ENCODE measurements around the gene SMG6.
"Not testable (repeated sequence)": the region's sequence is repeated elsewhere in the genome, so short reads cannot be mapped to it uniquely, and the experiment has no call there.

SMG6 gene

DNA sequence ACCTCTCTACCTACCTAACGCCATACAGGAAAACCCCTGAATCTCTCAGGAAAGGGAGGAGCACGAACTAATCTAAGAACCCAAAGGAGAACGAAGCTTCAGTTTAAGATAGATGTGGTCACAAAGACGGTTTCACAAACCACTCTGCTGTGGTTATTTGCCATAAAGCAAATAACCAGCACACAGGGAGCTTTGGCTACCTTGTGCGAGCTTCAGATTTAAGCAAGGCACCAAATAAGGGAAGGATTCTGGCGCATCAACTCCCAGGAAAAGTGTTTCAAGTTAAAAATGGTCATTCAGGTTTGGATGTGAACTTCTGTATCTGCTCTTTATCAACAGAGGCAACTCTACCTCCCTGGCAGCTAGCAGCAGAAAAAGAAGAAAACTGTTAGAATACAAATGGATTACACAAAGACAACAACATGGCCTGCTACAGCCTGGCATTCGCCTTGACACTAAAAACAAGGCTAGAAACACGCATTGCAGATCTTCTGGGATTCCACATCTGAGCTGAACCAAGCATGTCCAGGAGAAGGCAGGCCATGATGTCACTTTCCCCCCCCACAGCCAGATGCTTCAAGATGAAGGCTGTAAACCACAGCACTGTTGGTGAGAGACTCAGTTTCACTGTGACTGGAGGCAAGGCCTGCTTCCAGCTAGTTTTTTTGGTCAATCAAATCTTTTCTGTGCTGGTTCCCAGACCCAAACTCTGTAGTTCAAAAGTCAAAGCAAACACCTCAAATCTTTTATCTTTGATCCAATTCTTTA is 43.6 kb downstream of the SMG6 start:
- no peak for DNase-seq

DNA sequence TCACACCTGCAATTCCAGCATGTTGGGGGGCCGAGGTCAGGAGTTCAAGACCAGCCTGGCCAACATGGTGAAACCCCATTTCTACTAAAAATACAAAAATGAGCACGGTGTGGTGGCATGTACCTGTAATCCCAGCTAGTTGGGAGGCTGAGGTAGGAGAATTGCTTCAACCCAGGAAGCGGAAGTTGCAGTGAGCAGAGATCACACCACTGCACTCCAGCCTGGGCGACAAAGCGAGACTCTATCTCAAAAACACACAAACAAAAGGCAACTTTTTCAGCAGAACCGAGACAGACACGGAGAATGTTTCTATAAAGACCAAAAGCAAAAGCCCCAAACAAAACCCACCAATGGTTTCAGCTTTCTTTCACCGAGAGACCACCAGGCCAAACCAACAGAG is 44.8 kb downstream of the SMG6 start:
- DNase-seq, result not testable (repeated sequence)

DNA sequence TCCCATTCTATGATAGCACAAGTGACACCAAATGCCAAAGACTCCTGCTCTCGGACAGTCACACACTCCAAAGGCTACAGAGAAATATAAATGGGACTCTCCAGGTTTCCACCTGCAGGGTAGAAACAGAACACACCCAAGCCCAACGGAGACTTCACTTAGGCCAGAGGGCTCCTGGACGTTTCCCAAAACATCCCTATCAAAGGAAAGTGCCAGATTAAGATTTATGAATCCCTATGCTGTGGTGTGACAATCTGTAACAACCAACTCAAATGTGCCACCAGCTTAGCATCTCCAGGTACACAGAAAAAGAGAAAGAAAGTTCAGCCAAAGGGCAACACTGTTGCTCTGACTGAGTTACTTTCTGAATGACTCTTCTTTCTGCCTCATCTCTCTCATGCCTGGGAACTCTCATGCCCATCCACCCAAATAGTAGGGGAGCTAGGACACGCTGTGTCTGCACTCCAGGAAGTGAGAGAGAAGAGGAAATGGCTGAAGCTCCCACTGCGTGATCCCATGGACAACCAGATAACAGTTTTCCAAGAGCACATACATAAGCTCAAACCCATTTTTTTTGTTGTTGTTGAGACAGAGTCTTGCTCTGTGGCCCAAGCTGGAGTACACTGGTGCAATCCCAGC is 49.7 kb downstream of the SMG6 start:
- DNase-seq, result no peak

DNA sequence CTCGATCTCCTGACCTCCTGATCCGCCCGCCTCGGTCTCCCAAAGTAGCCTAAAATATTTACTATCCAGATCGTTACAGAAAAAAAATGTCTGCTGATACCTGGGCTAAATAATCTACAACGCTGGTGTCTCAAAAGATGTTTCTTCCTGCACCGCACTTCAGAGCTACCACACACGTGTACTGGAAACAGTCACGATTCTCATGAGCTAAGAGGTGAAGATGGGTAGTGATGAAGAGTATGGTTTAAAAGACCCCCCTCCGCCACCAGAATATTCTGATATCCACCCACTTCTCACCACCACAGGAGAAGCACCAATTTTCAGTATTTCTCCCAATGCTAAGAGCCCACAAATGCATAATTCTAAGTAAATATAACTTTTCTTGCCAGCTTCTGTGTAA is 50.2 kb downstream of the SMG6 start:
- no peak for DNase-seq

DNA sequence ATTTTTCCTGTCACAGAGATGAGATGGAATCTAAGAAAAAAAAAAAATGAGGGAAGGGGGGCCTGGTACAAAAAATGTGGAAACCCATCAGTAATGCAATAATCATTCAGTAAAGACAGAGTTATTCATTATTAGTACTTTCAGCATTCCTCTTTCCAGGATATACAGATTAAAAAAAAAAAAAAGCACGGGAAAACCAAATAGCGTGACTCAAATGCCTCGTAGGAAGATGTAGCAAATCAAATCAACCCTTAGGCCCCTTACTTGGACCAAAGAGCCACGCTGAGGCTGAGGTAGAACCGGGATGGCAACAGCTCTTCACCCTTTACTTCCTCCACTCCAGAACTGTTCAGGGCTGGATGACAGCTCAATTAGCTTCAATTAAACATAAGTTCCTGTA is 52.5 kb downstream of the SMG6 start:
- no peak for DNase-seq

DNA sequence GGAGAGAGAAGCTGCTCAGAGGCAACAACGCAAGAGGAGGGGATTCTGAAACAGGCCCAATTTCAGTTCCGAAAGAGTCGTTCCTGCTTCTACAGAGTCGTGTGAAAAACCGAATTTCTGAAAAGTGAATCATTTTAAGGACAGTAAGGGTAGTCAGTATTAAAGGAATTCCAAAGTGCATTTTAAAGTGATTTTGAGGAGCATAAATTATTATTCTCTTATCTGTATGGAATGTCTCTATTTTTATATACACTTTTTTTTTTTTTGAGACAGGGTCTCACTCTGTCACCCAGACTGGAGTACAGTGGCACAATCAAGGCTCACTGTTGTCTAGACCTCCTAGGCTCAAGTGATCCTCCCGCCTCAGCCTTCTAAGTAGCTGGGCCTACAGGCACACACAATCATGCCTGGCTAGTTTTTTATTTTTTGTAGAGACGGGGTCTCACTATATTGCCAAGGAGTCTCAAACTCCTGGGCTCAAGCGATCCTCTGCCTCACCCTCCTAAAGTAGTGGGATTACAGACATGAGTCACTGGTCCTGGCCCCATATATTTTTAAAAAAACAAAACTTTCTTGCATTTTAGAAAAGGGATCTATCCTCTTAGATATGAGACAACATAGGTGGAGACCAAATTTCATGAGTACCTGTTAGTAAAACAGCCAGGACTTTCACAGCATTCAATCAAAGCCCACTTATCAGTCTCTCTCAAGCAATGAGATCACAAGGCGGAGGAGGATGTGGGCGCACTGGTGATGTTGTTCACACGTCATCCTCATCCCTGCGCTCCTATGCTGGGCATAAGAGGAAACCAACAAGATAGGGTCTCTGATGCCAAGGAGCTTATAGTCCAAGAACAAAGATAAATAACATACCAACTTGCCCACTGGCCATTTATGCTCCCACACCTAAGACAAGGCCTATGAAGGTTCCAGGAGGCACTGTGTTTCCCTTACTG is 53.2 kb downstream of the SMG6 start:
- DNase-seq, result no peak

DNA sequence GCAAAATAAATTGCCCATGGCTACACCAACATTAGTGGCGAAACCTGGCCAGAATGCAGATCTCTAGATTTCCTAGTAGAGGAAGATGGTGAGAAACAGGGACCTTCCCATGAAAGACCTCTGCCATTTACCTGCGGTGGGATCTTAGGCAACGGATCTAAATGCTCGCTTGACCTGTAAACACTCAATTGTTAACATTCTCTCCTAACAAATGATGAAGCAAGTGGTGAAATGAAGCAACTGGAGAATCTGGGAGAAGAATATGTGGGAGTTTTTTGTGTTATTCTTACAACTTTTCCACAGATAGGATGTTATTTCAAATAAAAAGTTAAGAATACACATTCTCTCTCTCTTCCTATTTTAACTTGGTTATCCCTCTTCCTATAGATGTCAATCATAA is 56.6 kb downstream of the SMG6 start:
- no peak for DNase-seq

DNA sequence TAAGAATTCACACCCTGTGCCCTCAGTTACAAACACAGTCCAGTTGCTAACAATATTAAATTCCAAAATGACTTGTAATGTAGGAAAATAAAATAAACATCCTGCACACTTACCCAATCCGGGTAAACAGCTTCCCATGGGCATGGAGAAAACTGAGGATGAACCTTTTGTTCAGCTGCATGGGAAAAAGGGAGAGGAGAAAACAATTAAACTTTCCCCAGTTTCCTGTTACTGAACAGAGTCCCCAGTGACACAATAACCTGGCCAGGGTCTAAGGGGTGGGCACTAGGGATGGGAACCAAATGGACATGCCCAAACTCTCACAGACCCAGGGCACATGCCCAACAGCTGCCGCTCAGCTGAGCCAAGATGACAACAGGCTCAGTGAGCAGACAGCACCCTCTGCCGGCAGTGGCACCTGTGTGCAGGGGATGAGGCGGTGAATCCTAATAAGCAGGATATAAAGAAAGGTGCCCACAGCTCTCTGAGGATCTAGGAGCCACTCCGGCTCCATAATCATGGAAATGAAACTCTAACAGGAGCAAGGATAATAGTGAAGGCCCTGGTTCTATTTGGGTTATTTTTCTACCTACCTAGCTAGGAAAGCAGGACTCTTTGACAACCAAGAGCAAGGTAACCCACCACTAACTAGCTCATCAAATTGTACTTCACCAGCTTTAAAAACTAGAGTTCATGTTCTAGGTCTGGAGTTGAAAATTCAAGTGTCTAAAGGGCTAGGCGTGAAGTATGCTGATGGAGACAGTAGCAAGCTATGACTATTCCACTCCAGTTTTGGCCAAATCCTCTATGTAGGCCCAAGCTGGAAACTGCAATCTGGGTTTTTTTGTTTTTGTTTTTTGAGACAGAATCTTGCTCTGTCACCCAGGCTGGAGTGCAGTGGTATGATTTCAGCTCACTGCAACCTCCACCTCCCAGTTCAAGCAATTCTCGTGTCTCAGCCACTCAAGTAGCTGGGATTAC is 58.8 kb downstream of the SMG6 start:
- DNase-seq, result peak; percentile 56

DNA sequence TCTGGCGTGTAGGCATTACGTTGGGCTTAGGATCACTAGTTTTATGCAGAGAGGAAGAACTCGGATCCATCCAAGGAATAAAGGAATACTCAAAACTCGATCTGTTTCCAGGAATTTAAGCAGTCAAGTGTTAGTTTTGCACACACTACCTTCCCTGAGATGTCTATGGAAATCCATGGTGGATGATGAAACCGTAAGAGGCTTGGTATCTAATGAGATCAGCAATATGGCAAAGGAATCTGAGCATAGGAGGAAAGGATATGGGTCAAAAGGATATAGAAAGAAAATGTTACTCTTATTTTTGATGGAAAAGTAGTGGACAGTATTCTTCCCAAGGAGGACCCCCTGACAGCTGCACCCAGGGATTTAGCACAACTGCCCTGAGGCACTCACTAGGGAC is 59.6 kb downstream of the SMG6 start:
- DNase-seq, result no peak

DNA sequence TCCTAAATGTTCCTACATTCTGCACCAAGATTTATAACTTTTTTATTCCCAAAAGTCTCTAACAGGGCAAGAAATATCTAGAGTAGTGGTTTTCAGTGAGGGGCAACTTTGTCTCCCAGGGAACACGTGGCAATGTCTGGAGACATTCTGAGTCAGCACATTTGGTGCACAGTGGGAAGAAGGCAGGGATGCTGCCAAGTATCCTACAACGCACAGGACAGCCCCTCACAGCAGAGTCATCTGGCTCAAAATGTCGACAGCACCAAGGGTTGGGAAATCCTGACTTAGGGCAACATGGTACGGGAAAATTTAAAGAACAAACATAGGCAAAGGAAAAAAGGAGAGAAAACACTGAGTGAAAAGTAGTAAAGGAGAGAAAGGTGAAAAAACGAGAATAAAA is 61.8 kb downstream of the SMG6 start:
- no peak for DNase-seq

DNA sequence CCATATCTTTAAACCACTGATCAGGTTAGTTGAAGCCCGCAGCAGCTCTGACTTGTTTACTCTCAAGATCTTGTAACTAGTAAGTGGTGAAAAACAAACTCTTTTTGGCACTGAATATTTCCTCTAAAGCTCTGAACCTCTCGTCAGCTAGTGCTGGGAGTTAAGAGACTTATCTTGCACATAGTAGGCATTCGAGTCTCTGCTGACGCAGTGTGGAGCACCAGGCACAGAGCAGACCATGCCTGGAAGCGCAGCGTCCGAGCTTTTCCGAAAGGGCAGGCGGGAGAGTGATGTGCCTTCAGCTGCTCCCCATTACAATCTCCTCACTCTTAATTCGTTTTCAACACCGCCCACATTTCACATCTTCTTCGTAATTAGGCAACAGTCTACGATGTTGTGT is 63.0 kb downstream of the SMG6 start:
- no peak for DNase-seq

DNA sequence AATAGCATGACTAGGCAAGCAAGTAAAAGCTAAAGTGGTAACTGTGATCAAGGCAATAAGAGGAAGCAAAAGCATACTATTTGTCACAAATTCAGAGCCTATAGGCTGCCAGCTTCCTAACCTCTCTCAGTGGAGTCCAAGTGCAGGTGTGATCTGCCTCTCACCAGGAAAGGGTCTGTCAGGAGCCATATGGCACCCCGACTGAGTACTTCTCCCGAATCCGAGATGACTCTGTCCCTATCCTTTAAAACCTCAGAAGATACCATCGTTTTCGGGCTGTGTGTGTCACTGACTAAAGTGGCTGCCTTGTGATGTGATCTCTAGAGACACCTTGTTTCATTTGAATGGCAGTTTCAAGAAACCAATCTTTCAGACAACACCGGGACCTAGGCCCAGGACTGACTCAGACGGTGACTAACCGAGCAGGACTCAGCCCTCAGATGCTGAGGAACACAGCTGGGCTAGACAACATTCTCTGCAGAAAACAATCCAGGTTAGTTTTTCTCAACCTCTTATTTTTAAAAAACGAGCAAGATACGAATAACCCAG is 63.6 kb downstream of the SMG6 start:
- DNase-seq, result peak; percentile 48

DNA sequence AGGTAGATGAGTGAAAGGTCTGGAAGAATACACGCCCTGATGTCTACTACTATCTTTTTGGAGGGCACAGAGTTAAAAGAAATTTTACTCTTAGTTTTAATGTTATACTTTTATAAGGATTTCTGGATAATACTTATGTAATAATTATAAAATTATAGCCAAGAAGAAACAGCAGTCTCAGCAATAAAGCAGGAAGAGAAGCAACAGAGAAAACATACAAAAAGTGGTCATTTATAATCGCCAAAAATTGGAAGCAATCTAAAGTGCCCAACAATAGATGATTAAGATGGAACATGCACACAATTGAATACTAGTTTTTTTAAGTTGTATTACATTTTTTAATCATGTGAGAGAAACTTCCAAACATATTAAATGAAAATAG is 64.4 kb downstream of the SMG6 start:
- no peak for DNase-seq

DNA sequence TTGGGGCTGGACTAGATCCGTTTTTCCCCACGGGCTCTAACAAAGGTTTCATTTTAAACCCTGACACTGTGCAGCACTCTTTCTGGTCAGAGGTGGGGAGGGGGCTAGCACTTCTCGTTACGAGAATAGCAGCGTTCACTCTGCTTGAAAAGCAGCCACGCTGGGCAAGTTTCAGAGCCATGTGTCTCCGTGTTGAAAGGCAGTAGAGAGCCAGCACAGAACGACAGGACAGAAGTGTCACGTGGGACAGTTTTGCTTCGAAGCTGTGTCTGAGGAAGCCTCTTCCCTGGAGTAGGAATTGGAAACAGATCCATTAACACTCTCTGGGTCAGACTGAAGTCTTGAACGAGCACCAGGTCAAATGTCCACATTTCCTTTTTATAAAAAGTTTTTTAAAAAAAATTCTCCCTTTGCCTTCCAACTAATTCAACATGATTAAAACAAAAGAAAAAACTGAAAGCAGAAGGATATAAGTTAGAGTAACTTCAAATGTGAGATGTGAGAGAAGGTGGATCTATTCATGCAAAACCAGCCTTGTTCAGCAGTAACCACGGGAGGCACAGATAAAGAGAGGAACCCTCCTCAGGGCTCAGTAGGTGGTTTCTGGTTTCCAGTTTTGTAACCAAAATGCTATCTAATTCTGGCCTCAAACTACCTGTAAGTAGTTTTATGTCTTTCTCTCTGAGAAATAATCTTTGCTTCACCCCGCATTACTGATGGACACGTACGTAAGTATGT is 65.0 kb downstream of the SMG6 start:
- DNase-seq, result no peak

DNA sequence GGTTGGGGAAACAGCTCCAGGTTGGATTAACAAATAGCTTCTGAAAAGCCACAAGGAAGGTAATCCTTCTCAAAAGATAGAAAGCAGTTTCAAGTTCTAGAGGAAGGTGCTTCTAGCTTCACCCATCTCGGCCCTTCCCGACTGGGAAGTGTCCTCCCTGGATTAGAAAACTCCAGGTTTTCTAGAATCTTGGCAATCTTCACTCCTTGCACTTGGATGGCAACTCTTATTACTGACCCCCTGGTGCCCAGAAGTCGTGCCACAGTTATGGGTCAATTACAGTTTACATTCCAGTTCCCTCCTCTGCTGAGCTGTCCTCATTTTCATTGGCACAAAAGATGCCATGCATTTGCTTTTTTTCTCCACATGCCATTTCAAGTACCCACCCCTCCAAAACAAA is 65.6 kb downstream of the SMG6 start:
- no peak for DNase-seq

DNA sequence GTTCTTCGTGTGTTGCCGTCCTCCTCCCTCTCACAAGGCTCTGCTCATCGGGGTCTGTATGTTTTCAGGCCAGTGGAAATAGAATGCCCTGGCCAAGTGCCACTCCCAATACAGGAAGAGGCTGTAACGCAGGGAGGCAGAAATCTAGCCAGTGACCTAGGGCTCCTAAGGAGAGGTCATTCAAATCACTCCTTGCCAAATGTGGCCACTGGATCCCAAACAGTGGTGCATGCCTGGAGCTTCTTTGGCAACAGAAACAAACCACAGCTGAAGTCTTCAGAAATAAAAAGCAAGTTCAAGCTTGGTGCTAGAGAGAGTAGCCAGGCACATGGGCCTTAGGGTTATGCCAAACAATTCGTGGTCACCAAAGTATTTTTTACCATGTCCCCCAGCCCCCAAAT is 66.1 kb downstream of the SMG6 start:
- no peak for DNase-seq

DNA sequence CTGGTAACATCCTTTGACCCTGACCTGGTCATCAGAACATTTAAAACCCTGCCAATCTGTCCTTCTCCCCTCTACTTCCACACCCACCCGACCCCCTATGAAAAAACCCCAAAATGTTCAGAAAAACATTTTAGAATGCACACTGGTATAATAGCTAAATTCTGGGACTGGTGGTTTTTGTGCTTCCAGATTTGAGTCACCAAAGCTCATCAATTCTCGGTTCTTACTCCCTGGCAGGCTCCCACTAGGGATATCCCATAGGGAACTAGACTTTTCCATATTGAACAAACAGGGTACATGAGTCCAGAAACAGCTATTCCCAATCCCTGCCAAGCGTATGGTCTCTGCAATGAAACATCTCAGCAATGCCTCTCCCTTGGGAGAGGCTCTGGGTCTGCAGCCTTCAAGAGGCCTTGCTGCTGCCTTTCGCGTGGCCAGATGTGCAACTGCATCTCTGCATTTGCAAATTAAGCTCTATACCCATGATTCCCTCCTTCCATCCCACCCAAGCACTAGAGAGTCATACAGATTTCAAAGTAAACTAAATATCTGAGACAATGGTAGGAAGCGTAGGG is 67.7 kb downstream of the SMG6 start:
- DNase-seq, result no peak

DNA sequence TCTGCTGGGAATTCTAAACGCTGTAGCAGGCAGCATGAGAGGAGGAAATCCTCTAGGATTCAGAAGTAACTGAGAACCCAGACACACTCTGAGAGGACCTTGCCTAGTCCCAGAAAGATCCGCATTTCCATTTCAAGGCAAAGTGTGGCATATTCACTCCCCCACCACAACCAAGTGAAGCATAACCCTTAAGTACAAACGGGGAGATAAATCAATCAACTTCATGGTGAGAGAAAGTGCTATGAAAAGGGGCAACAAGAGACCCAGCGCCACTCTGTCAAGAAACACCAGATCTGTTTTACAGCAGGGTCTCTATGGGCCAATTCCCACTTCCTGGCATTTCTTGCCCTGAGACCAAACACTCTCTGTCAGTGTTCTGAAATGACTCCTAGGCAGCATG is 68.3 kb downstream of the SMG6 start:
- DNase-seq, result no peak

DNA sequence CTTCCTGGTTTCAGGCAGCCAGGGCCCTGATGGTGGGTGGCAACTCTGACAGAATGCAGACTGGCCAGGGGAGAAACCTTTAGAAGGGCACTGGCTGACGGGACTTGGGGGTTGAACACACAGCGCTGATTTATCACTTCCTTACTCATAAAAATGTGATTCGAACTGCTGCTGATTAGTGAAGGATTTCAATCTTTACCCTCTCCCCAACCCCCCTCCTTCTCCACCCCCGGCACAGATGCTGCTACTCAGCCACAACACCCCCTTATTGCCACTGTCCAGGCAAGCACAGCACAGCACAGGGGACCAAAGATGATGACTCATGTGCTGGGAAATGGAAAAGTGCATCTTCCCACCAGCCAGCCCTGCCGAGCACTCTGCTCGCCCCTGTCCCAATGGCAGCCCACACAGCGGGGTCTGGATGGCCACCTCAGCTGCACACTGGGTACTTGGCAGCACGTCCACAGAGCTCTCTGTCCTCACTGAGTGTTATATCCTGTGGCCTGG is 70.1 kb downstream of the SMG6 start:
- no peak for DNase-seq

DNA sequence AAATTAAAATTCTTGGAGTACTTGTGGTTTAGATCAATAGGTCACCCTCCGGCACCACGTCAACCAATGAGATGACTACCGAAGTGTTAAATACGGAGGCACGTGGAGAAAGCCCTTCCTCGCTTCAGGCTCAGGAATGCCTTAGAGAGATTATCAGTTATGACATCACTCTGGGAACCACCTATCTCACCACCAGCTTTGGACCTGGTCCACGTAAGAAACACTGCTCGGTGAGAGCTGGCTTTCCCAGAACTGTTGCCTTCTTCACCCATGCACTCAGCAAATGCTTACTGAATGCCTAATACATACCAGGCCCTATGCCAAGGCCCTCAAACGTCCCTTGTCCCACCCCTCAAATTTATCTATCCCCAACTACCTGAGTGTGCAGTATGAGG is 71.3 kb downstream of the SMG6 start:
- DNase-seq, result no peak

DNA sequence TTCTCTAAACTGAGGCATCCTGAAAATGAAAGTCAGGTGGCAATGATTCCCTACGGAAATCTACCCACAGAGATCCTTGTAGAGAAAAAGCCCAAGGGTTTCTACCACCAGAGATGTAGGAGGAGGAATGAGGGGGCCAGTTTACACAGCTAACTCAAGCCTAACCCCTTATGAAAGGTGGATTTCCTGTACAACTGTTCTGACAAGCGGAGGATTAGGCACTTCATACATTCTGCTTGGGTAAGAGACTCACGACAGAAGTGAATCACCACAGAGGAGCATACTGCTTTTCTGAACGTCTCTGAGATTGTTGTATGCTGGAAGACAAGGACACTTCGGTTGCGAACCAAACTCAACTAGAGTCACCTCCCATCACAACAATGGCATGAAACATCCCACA is 72.7 kb downstream of the SMG6 start:
- DNase-seq, result no peak

All from NCI-H2171 (cell line).